Measurements from ENCODE around the gene BTBD2. TPM values are rescaled to one million over a fixed set of nuclear protein-coding genes. Genes with fewer than 3 reads are reported as not detected.

Gene BTBD2
- total and polyA plus RNA-seq, 10 of the 15 experiments (the other 5 are each of a cell fraction or from before 2014, with no cell fraction given) = 0.13 to 66.2 (median 10.4) TPM

- no peak for TF ChIP-seq NFIC (IDR thresholded peaks at IDR 0.05; ENCODE audit: low read depth, low read length)
- no peak for TF ChIP-seq PKNOX1 (IDR thresholded peaks at IDR 0.05)
- TF ChIP-seq IRF5 (IDR thresholded peaks at IDR 0.05; ENCODE audit: borderline replicate concordance) = no peak
- no peak for TF ChIP-seq ZNF592 (IDR thresholded peaks at IDR 0.05)
- TF ChIP-seq CHD1 (IDR thresholded peaks at IDR 0.05; ENCODE audit: low read depth, low read length) = no peak
- no peak for TF ChIP-seq SUPT20H (IDR thresholded peaks at IDR 0.05; ENCODE audit: borderline replicate concordance, control insufficient read depth, low read depth, low read length)
- TF ChIP-seq DPF2 (IDR thresholded peaks at IDR 0.05) = peak; percentile 45
- TF ChIP-seq CBX3 (IDR thresholded peaks at IDR 0.05; ENCODE audit: borderline replicate concordance, low read depth) = no peak
- peak; percentile 43 for TF ChIP-seq E4F1 (IDR thresholded peaks at IDR 0.05; ENCODE audit: borderline replicate concordance, partially characterized antibody)
- TF ChIP-seq GATAD2B (conservative IDR thresholded peaks at IDR 0.05; ENCODE audit: low read depth) = peak; percentile 79; the same call in 1 of the 2 replicates
- TF ChIP-seq JUNB (IDR thresholded peaks at IDR 0.05) = no peak
- 0 out of 2 replicates have a peak, but pooled peaks have one; percentile 18 for TF ChIP-seq TBL1XR1 (IDR thresholded peaks at IDR 0.05; ENCODE audit: low read depth, low read length)
- TF ChIP-seq ZSCAN29 (IDR thresholded peaks at IDR 0.05) = 0 out of 2 replicates have a peak, but pooled peaks have one; percentile 11
- TF ChIP-seq POLR2AphosphoS2 (IDR thresholded peaks at IDR 0.05; ENCODE audit: low read depth, low read length) = no peak
- peak; percentile 78 for TF ChIP-seq EED (IDR thresholded peaks at IDR 0.05; ENCODE audit: low read depth)
- 0 out of 2 replicates have a peak, but pooled peaks have one; percentile 4 for TF ChIP-seq CREM (IDR thresholded peaks at IDR 0.05; ENCODE audit: low read depth)
These were observed 73.2 kb downstream of the BTBD2 start (continued) for GRCh38 chr19:1942078-1942933.
